GM20000 (cell line): ENCODE data around the gene HMGN3.

Experiments
- DNase-seq: peaks from one replicate; pipeline ENCODE4 v3.0.0; 2012; ENCODE audit warnings: low spot score
- TF ChIP-seq, protein P1 (sequence below): IDR thresholded peaks from 2 replicates; pipeline ENCODE4 v1.5.1; 2012; ENCODE audit warnings: mild to moderate bottlenecking, control low read depth; ENCODE audit errors: extremely low read depth, missing control alignments

Gene HMGN3

DNA sequence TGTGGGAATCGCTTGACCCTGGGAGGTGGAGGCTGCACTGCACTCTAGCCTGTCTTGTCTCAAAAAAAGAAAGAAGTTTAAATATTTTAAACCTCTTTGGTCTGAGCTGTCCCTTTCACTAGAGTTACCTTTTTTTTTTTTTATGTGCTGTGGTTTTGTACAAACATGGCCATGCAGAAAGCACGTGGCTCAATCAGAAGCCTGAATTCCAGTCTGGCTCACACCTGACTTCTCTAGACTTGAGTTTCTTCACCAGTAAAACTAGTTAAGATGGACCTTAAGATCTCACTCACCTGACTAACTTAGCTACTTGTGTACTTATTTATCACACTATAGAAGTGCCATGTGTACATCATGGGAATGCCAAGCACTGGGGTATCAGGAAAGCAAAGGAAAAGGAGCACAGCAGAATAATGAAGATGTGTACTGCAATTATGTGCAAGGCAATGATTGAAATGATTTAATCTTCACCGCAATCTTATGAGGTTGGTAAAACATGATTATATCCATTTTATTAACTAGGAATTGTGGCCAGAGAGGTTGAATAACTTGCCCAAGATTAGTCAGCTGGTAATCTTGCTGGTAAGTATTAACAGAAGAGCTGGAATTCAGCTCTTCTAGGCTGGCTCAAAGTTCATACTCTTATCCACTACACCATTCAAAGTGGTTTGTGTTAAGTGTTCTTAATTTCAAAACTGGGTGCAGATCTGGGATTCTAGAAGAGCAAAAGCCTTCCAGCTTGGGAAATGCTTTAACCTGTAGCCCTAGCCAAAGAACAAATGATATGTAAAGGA lies 10.7 kb downstream of the HMGN3 start:
- TF ChIP-seq, protein P1, sequence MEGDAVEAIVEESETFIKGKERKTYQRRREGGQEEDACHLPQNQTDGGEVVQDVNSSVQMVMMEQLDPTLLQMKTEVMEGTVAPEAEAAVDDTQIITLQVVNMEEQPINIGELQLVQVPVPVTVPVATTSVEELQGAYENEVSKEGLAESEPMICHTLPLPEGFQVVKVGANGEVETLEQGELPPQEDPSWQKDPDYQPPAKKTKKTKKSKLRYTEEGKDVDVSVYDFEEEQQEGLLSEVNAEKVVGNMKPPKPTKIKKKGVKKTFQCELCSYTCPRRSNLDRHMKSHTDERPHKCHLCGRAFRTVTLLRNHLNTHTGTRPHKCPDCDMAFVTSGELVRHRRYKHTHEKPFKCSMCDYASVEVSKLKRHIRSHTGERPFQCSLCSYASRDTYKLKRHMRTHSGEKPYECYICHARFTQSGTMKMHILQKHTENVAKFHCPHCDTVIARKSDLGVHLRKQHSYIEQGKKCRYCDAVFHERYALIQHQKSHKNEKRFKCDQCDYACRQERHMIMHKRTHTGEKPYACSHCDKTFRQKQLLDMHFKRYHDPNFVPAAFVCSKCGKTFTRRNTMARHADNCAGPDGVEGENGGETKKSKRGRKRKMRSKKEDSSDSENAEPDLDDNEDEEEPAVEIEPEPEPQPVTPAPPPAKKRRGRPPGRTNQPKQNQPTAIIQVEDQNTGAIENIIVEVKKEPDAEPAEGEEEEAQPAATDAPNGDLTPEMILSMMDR: no peak
- no peak for DNase-seq

DNA sequence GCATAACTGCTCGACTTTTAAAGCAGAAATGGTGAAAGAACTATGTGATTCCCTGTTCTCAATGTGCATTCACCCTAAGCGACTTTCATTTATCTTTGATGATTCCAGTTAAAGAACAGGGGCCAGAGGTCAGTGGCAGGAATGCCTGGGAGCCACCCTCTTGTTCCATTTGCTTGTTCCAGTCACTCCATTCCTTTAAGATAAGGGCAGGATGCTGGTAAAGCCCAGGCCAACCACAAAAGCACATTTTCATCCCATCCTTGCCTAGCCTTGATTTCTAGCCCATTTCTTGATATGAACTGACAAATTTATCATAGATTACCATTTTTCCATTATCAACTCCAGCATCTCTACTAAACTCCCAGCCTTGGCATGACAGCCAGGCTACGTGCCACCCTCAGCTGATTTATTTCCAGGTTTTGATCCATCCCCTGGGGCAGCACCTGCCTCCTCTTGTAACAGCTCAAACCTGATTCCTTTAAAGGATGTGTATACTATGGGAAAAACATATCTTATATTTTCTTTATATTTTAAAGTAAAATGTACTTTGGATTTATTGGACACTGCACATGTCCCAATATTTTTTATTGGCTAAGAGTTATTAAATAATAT lies 19.2 kb downstream of the HMGN3 start:
- no peak for DNase-seq
- TF ChIP-seq, protein P1: no peak

DNA sequence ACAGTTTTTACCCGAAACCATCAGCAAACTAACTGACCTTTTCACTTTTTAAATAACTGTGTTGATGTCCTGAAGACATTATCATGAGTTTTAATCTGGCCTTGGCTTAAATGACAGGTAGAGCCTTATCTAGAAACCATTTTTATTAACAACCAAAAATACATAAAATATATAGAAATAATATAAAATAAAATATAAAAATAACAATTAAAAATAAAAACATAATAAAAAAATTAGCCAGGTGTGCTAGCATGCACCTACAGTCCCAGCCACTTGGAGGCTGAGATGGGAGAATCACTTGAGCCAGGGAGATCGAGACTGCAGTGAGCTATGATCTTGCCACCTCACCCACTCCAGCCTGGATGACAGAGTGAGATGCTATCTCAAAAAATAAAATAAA lies 21.6 kb downstream of the HMGN3 start:
- no peak for DNase-seq
- TF ChIP-seq, protein P1: no peak

DNA sequence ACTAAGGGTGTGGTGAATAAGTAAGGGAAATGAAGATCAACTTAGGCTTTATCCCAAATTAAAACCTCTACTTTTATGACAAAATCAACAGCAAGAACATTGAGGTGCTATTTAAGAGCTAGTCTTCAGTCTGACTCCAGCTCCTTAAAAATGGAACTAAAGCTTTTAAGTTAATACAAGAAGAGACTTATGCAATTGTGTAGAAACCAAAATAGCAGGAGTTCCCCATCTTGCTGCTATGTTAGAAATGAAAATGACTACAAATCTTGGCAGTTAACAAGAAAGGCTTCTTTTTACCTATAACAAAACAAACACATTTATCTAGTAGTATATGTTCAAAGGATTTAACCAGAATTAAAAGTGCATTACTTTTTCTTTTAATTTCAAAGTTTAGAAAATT lies 25.7 kb downstream of the HMGN3 start:
- no peak for DNase-seq

DNA sequence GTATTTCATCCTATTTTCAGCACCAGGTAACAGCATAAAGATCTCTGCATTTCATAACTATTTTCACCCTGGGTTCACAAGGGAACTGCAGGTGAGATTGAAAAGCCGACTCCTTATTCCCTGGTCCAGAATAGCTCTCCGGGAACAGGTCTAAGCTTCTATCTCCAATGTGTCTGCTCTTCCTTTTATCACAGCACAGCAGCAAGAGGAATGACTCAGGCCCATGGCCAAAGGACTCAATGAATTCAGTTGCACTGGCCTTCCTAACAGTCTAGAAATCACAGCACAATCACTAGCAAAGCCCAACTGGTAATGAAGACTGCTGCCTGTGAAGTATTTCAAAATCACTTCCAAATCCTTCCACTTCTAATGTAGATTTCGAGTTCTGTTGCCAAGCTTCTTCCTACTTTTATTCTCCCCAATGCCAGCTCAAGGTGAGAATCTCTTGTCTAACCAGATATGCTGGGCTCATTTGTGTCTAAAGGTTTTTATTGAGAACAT lies 30.7 kb downstream of the HMGN3 start:
- no peak for DNase-seq
- TF ChIP-seq, protein P1: no peak

More for the DNA sequence above, 25.7 kb downstream of the HMGN3 start:
- TF ChIP-seq, protein P1: no peak

DNA sequence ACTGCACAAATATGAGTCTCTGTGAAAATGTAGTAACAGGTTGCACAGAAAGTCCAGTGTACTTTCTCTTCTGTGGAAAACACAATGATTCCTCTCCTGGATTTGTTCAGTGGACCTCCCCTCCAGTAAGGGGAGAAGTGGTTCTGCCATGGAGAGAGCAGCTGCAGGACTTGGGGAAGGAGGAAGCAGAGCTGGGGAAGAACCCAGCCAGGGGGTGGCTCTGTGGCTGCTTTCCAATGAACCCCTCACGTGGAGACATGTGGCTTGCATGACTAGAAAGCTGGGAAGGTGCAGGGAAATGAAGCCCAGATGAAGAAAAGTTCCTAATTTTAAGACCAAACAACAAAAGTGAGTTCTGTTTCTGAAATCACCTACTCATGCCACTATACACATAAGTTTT lies 31.9 kb downstream of the HMGN3 start:
- TF ChIP-seq, protein P1: no peak

DNA sequence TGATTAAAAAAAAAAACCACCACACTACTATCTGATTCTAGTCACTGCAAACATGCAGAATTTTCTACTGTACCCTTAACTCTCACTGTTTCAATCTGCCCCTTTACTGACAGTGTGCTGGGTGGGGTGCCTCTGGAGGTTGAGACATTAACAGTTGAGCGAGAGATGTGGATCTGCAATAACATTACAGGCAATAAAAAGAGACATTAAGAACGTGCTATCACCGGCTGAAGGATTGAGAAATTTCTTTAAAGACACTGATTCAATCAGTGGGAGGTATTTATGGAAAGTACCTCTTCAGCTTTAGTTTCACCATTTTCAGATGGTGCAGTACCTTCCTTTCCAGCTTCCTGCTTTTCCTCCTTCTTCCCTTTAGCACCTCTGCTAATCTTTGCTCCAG lies 32.5 kb downstream of the HMGN3 start:
- TF ChIP-seq, protein P1: no peak

More for the DNA sequence above, 31.9 kb downstream of the HMGN3 start:
- no peak for DNase-seq

More for the DNA sequence above, 32.5 kb downstream of the HMGN3 start:
- no peak for DNase-seq
